Measurements from ENCODE around the gene SNCAIP. TPM values are rescaled to one million over a fixed set of nuclear protein-coding genes. Genes with fewer than 3 reads are reported as not detected.
"Not testable (repeated sequence)": the region's sequence is repeated elsewhere in the genome, so short reads cannot be mapped to it uniquely, and the experiment has no call there.

The SNCAIP gene
- total and polyA plus RNA-seq, 7 experiments from 2014 or later, result 0.17 TPM; not detected in 6

DNA sequence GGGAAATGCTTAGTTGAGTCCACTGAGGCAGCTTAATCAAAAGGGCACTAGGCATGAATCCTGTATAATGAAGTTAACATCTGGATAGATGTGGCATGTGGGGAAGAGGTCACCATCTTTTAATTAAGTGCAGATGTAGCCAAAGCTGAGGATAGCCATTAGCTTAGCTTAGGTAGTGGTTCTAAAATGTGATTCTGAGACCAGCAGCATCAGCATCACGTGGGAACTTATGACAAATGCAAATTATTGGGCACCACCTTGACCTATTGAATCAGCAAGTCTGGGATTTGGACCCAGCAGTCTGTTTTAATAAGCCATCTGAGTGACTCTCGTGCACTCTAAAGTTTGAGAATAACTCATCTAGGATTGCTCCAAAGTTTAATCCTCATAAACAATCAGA, 63.8 kb downstream of the SNCAIP start:
- intact Hi-C loops (cut with micrococcal nuclease), result no loop called here
- H3K27me3 ChIP-seq (ENCODE audit: control insufficient read depth in 2 of 2, insufficient read depth in 2 of 2, low read length in 2 of 2), result no peaks in the 10 kb centered on the region
- H3K36me3 ChIP-seq (ENCODE audit: control insufficient read depth in 2 of 3, insufficient read depth in 3 of 3, low read length in 3 of 3), result no peaks in the 10 kb centered on the region
- ATAC-seq (no peak), DNase-seq (no peak)
- no peaks in the 10 kb centered on the region for H3K9me3 ChIP-seq (ENCODE audit: control insufficient read depth in 2 of 3, low read length in 3 of 3)
- no peak overlapping the region for H3K4me3 ChIP-seq (ENCODE audit: low read length)
- no peaks in the 10 kb centered on the region for H3K4me1 ChIP-seq (ENCODE audit: control insufficient read depth in 2 of 2, insufficient read depth in 2 of 2, low read length in 2 of 2)
- H3K27ac ChIP-seq (ENCODE audit: low read depth, low read length), result no peak overlapping the region
- Mint-ChIP-seq H3K27me3 (no peaks in the 10 kb centered on the region), H3K9me3 (peaks cover 0 to 8% (median 2%) of the 10 kb centered on the region in 11 donors), H3K4me3 (no peak overlapping the region), H3K36me3 (no peaks in the 10 kb centered on the region), H3K27ac (no peak overlapping the region), H3K4me1 (no peaks in the 10 kb centered on the region)
- POLR2A ChIA-PET, result no interaction called here
- CTCF ChIA-PET, result no interaction called here

GRCh38 chr5:122376250-122376649, 64.2 kb downstream of the SNCAIP start:
- Mint-ChIP-seq H3K4me3 (no peak overlapping the region), H3K27ac (no peak overlapping the region), H3K9me3 (peaks cover 0 to 8% (median 2%) of the 10 kb centered on the region in 11 donors), H3K36me3 (no peaks in the 10 kb centered on the region), H3K4me1 (no peaks in the 10 kb centered on the region), H3K27me3 (no peaks in the 10 kb centered on the region)
- no peaks in the 10 kb centered on the region for H3K36me3 ChIP-seq (ENCODE audit: control insufficient read depth in 2 of 3, insufficient read depth in 3 of 3, low read length in 3 of 3)
- POLR2A ChIA-PET, result no interaction called here
- H3K27me3 ChIP-seq (ENCODE audit: control insufficient read depth in 2 of 2, insufficient read depth in 2 of 2, low read length in 2 of 2), result no peaks in the 10 kb centered on the region
- no peak overlapping the region for H3K4me3 ChIP-seq (ENCODE audit: low read length)
- H3K9me3 ChIP-seq (ENCODE audit: control insufficient read depth in 2 of 3, low read length in 3 of 3), result no peaks in the 10 kb centered on the region
- ATAC-seq (no peak), DNase-seq (no peak)
- no peak overlapping the region for H3K27ac ChIP-seq (ENCODE audit: low read depth, low read length)
- CTCF ChIA-PET, result no interaction called here
- no peaks in the 10 kb centered on the region for H3K4me1 ChIP-seq (ENCODE audit: control insufficient read depth in 2 of 2, insufficient read depth in 2 of 2, low read length in 2 of 2)
- intact Hi-C loops (cut with micrococcal nuclease), result no loop called here

DNA sequence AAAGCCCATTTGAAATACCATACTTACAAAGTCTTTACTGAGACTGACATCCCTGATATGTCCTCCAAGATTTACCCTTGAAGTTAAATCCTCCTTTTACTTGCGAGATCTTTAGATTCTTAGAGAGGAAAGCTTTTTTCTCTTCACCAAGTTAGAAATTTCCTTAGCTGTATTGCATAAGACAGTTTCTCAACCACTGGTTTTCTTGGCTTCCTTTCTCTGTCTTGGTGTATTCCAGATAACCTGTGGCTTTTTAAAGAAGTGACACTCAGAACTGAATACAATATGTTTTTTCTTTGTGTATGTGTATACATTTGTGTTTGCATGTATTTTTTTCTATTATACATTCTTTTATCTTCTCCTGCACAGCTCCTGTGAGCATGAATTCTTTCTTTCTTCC, 65.0 kb downstream of the SNCAIP start:
- no peak for ATAC-seq
- intact Hi-C loops (cut with micrococcal nuclease), result no loop called here
- Mint-ChIP-seq H3K4me3 (no peak overlapping the region), H3K36me3 (no peaks in the 10 kb centered on the region), H3K27me3 (no peaks in the 10 kb centered on the region), H3K27ac (no peak overlapping the region), H3K9me3 (peaks cover 0 to 9% (median 2%) of the 10 kb centered on the region in 11 donors), H3K4me1 (no peaks in the 10 kb centered on the region)
- Histone ChIP-seq H3K27ac (ENCODE audit: low read depth, low read length) (no peak overlapping the region), H3K9me3 (ENCODE audit: control insufficient read depth in 2 of 3, low read length in 3 of 3) (no peaks in the 10 kb centered on the region), H3K4me1 (ENCODE audit: control insufficient read depth in 2 of 2, insufficient read depth in 2 of 2, low read length in 2 of 2) (no peaks in the 10 kb centered on the region), H3K36me3 (ENCODE audit: control insufficient read depth in 2 of 3, insufficient read depth in 3 of 3, low read length in 3 of 3) (no peaks in the 10 kb centered on the region), H3K27me3 (ENCODE audit: control insufficient read depth in 2 of 2, insufficient read depth in 2 of 2, low read length in 2 of 2) (no peaks in the 10 kb centered on the region), H3K4me3 (ENCODE audit: low read length) (no peak overlapping the region)
- ChIA-PET POLR2A (no interaction called here), CTCF (no interaction called here)
- no peak for DNase-seq

DNA sequence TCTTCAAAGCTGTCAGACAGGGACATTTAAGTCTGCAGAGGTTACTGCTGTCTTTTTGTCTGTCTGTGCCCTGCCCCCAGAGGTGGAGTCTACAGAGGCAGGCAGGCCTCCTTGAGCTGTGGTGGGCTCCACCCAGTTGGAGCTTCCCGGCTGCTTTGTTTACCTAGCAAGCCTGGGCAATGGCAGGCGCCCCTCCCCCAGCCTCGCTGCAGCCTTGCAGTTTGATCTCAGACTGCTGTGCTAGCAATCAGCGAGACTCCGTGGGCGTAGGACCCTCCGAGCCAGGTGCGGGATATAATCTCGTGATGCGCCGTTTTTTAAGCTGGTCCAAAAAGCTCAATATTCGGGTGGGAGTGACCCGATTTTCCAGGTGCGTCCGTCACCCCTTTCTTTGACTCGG, 70.9 kb downstream of the SNCAIP start:
- H3K4me3 Mint-ChIP-seq, CTCF ChIA-PET: not testable (repeated sequence)

GRCh38 chr5:122384739-122385235, 72.8 kb downstream of the SNCAIP start:
- Mint-ChIP-seq H3K4me1 (peaks cover 0 to 1% (median 0%) of the 10 kb centered on the region in 7 donors), H3K4me3 (no peak overlapping the region), H3K36me3 (no peaks in the 10 kb centered on the region), H3K9me3 (peaks cover 0 to 11% (median 2%) of the 10 kb centered on the region in 11 donors), H3K27me3 (peaks cover 0 to 5% (median 0%) of the 10 kb centered on the region in 5 donors), H3K27ac (no peak overlapping the region)
- ChIA-PET CTCF (interaction anchor here (0.7 kb wide), 1 partner anchor 46 kb away, joined by 3 read pairs; no protein-coding TSS in a partner anchor), POLR2A (no interaction called here)
- no peak overlapping the region for H3K27ac ChIP-seq (ENCODE audit: low read depth, low read length)
- ATAC-seq (no peak), DNase-seq (no peak)
- intact Hi-C loops (cut with micrococcal nuclease), result no loop called here
- no peaks in the 10 kb centered on the region for H3K27me3 ChIP-seq (ENCODE audit: control insufficient read depth in 2 of 2, insufficient read depth in 2 of 2, low read length in 2 of 2)
- no peaks in the 10 kb centered on the region for H3K9me3 ChIP-seq (ENCODE audit: control insufficient read depth in 2 of 3, low read length in 3 of 3)
- H3K4me1 ChIP-seq (ENCODE audit: control insufficient read depth in 2 of 2, insufficient read depth in 2 of 2, low read length in 2 of 2), result no peaks in the 10 kb centered on the region
- H3K4me3 ChIP-seq (ENCODE audit: low read length), result no peak overlapping the region
- no peaks in the 10 kb centered on the region for H3K36me3 ChIP-seq (ENCODE audit: control insufficient read depth in 2 of 3, insufficient read depth in 3 of 3, low read length in 3 of 3)

More for the DNA sequence above, 70.9 kb downstream of the SNCAIP start:
- H3K9me3 ChIP-seq (ENCODE audit: control insufficient read depth in 2 of 3, low read length in 3 of 3); DNase-seq; H3K4me3 ChIP-seq (ENCODE audit: low read length); H3K27me3 Mint-ChIP-seq; POLR2A ChIA-PET; H3K36me3 ChIP-seq (ENCODE audit: control insufficient read depth in 2 of 3, insufficient read depth in 3 of 3, low read length in 3 of 3); H3K4me1 ChIP-seq (ENCODE audit: control insufficient read depth in 2 of 2, insufficient read depth in 2 of 2, low read length in 2 of 2); H3K27me3 ChIP-seq (ENCODE audit: control insufficient read depth in 2 of 2, insufficient read depth in 2 of 2, low read length in 2 of 2); H3K4me1 Mint-ChIP-seq; H3K27ac ChIP-seq (ENCODE audit: low read depth, low read length); intact Hi-C loops (cut with micrococcal nuclease); H3K27ac Mint-ChIP-seq; ATAC-seq; H3K36me3 Mint-ChIP-seq: not testable (repeated sequence)
- peaks cover 0 to 11% (median 2%) of the 10 kb centered on the region in 11 donors for H3K9me3 Mint-ChIP-seq

GRCh38 chr5:122385286-122385685, 73.2 kb downstream of the SNCAIP start:
- DNase-seq (no peak), ATAC-seq (no peak)
- peaks cover 0 to 1% (median 0%) of the 10 kb centered on the region in 7 donors for H3K4me1 Mint-ChIP-seq
- Histone ChIP-seq H3K27ac (ENCODE audit: low read depth, low read length) (no peak overlapping the region), H3K36me3 (ENCODE audit: control insufficient read depth in 2 of 3, insufficient read depth in 3 of 3, low read length in 3 of 3) (no peaks in the 10 kb centered on the region), H3K27me3 (ENCODE audit: control insufficient read depth in 2 of 2, insufficient read depth in 2 of 2, low read length in 2 of 2) (no peaks in the 10 kb centered on the region), H3K9me3 (ENCODE audit: control insufficient read depth in 2 of 3, low read length in 3 of 3) (no peaks in the 10 kb centered on the region), H3K4me1 (ENCODE audit: control insufficient read depth in 2 of 2, insufficient read depth in 2 of 2, low read length in 2 of 2) (no peaks in the 10 kb centered on the region), H3K4me3 (ENCODE audit: low read length) (no peak overlapping the region)
- intact Hi-C loops (cut with micrococcal nuclease), result no loop called here
- no peak overlapping the region for H3K4me3 Mint-ChIP-seq
- CTCF ChIA-PET, result interaction anchor here (0.7 kb wide), 1 partner anchor 46 kb away, joined by 3 read pairs; no protein-coding TSS in a partner anchor
- POLR2A ChIA-PET, result no interaction called here
- peaks cover 0 to 5% (median 0%) of the 10 kb centered on the region in 5 donors for H3K27me3 Mint-ChIP-seq
- no peaks in the 10 kb centered on the region for H3K36me3 Mint-ChIP-seq
- H3K27ac Mint-ChIP-seq, result no peak overlapping the region
- peaks cover 0 to 11% (median 2%) of the 10 kb centered on the region in 11 donors for H3K9me3 Mint-ChIP-seq

GRCh38 chr5:122385808-122386207, 73.8 kb downstream of the SNCAIP start:
- DNase-seq (no peak), ATAC-seq (no peak)
- Mint-ChIP-seq H3K4me3 (no peak overlapping the region), H3K36me3 (no peaks in the 10 kb centered on the region), H3K4me1 (peaks cover 0 to 1% (median 0%) of the 10 kb centered on the region in 7 donors), H3K27ac (no peak overlapping the region), H3K27me3 (peaks cover 0 to 5% (median 0%) of the 10 kb centered on the region in 5 donors), H3K9me3 (peaks cover 0 to 11% (median 2%) of the 10 kb centered on the region in 11 donors)
- H3K36me3 ChIP-seq (ENCODE audit: control insufficient read depth in 2 of 3, insufficient read depth in 3 of 3, low read length in 3 of 3), result no peaks in the 10 kb centered on the region
- no peaks in the 10 kb centered on the region for H3K4me1 ChIP-seq (ENCODE audit: control insufficient read depth in 2 of 2, insufficient read depth in 2 of 2, low read length in 2 of 2)
- CTCF ChIA-PET, result no interaction called here
- H3K9me3 ChIP-seq (ENCODE audit: control insufficient read depth in 2 of 3, low read length in 3 of 3), result no peaks in the 10 kb centered on the region
- no peak overlapping the region for H3K4me3 ChIP-seq (ENCODE audit: low read length)
- no peaks in the 10 kb centered on the region for H3K27me3 ChIP-seq (ENCODE audit: control insufficient read depth in 2 of 2, insufficient read depth in 2 of 2, low read length in 2 of 2)
- POLR2A ChIA-PET, result no interaction called here
- H3K27ac ChIP-seq (ENCODE audit: low read depth, low read length), result no peak overlapping the region
- intact Hi-C loops (cut with micrococcal nuclease), result no loop called here

Data from naive thymus-derived CD4-positive, alpha-beta T cell (primary cell).